GM13976 (cell line): ENCODE measurements around the gene USP34.

Experiments
- DNase-seq: peaks from one replicate; pipeline ENCODE4 v3.0.0; 2012; ENCODE audit warnings: low spot score
- CTCF ChIP-seq: IDR thresholded peaks from 2 replicates; pipeline ENCODE4 v1.5.1; 2012; ENCODE audit warnings: borderline replicate concordance, mild to moderate bottlenecking; ENCODE audit not compliant: insufficient read depth; ENCODE audit errors: extremely low read depth, missing control alignments, control extremely low read depth
- in situ Hi-C: fragments of 300-500 bp; cut with MboI; formaldehyde crosslinking; loops from one replicate; pipeline ENCODE4 v1.12.0; 2022; ENCODE audit warnings: low sequenced_read_pairs, mixed read lengths, inconsistent platforms; ENCODE audit not compliant: unreplicated experiment

USP34 gene

GRCh38 chr2:61288070-61288841 lies 182.6 kb downstream of the USP34 start:
- DNase-seq, result no peak
- in situ Hi-C loops, result no loop called here
- TF ChIP-seq CTCF, result no peak

- no peak for TF ChIP-seq CTCF
- DNase-seq, result no peak
- in situ Hi-C loops, result no loop called here
These were observed 183.6 kb downstream of the USP34 start for GRCh38 chr2:61287254-61287653.

GRCh38 chr2:61283443-61284160 lies 187.3 kb downstream of the USP34 start:
- in situ Hi-C loops, result no loop called here
- no peak for DNase-seq
- TF ChIP-seq CTCF, result no peak

- in situ Hi-C loops, result no loop called here
- no peak for DNase-seq
- no peak for TF ChIP-seq CTCF
These were observed 188.7 kb downstream of the USP34 start for GRCh38 chr2:61282104-61282590.

- no peak for DNase-seq
- in situ Hi-C loops, result no loop called here
- no peak for TF ChIP-seq CTCF
These were observed 189.6 kb downstream of the USP34 start for GRCh38 chr2:61281321-61281720.

- in situ Hi-C loops, result no loop called here
- no peak for DNase-seq
- TF ChIP-seq CTCF, result no peak
These were observed 193.1 kb downstream of the USP34 start for GRCh38 chr2:61277756-61278155.
